ENCODE results near the gene COQ8B.
A peak's percentile ranks its signal among the peaks of the same experiment; 100 is the strongest.

DNA sequence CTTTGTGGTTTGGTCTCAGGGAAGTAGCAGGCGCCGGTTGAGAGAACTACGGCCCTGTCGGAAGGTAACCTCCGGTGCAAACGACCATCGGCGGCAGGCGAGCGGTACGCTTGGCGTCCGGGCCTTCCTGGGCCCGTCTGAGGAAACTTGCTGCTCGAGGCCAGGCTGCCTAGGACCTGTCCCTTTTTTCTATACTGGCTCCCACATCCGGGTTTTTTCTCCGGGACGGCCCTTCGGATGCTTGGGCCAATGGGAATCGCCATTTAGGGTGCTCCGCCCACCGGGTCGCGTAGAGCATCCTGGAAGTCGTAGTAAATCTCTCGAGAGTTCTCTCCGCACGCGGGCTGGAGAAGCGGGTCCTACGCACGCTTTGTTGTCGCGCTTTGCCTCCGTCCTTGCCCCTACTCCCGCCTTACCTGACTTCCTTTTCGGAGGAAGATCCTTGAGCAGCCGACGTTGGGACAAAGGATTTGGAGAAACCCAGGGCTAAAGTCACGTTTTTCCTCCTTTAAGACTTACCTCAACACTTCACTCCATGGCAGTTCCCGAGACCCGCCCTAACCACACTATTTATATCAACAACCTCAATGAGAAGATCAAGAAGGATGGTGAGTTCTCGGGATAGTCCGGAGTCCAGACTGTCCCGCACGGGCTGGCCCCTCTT is 34.3 kb upstream of the COQ8B start, which contains the start of gene SNRPA:
- peak; percentile 88 for TF ChIP-seq POLR2AphosphoS5 (IDR thresholded peaks at IDR 0.05)
- TF ChIP-seq POLR2A (IDR thresholded peaks at IDR 0.05) = peak; percentile 86
